Hepatocyte (in vitro differentiated cells): ENCODE measurements around the gene NPTN. TPM values are rescaled to one million over a fixed set of nuclear protein-coding genes. Genes with fewer than 3 reads are reported as not detected.

ENCODE experiments used
- DNase-seq: peaks from one replicate; pipeline ENCODE4 v3.0.0-alpha.2; 2016; ENCODE audit warnings: low spot score
- H2AFZ ChIP-seq: fragments of 200-600 bp; sonication (generic); 2 replicates; pipeline ENCODE4 v1.6.0; 2016; ENCODE audit warnings: antibody characterized with exemption, mild to moderate bottlenecking
- H3K27ac ChIP-seq: fragments of 200-600 bp; sonication (generic); 2 replicates; pipeline ENCODE4 v1.5.1; 2016; ENCODE audit warnings: mild to moderate bottlenecking
- H3K27me3 ChIP-seq: fragments of 200-600 bp; sonication (generic); 2 replicates; pipeline ENCODE4 v1.6.1; 2016
- H3K36me3 ChIP-seq: fragments of 200-600 bp; sonication (generic); replicated peaks from 2 replicates; pipeline ENCODE4 v1.5.1; 2016; ENCODE audit warnings: low read depth; ENCODE audit not compliant: insufficient read depth
- H3K4me1 ChIP-seq: fragments of 200-600 bp; sonication (generic); 2 replicates; pipeline ENCODE4 v1.5.1; 2016; ENCODE audit warnings: mild to moderate bottlenecking, moderate library complexity; ENCODE audit not compliant: insufficient read depth
- H3K4me2 ChIP-seq: fragments of 200-600 bp; sonication (generic); 2 replicates; pipeline ENCODE4 v1.6.0; 2016
- H3K4me3 ChIP-seq: fragments of 200-600 bp; sonication (generic); 2 replicates; pipeline ENCODE4 v1.5.1; 2016; ENCODE audit warnings: mild to moderate bottlenecking
- H3K79me2 ChIP-seq: fragments of 200-600 bp; sonication (generic); 2 replicates; pipeline ENCODE4 v1.6.0; 2017; ENCODE audit warnings: mild to moderate bottlenecking
- H3K9me2 ChIP-seq: fragments of 200-600 bp; sonication (generic); replicated peaks from 2 replicates; pipeline ENCODE4 v1.6.0; 2017; ENCODE audit warnings: mild to moderate bottlenecking; ENCODE audit not compliant: insufficient read depth
- H3K9me3 ChIP-seq: fragments of 200-600 bp; sonication (generic); 2 replicates; pipeline ENCODE4 v1.5.1; 2016; ENCODE audit warnings: low read depth, mild to moderate bottlenecking
- H4K20me1 ChIP-seq: fragments of 200-600 bp; sonication (generic); 2 replicates; pipeline ENCODE4 v1.6.0; 2016; ENCODE audit warnings: mild to moderate bottlenecking; ENCODE audit not compliant: insufficient read depth, poor library complexity, severe bottlenecking
- CTCF ChIP-seq: fragments of 200-600 bp; sonication (generic); IDR thresholded peaks from 2 replicates; pipeline ENCODE4 v1.5.1; 2016; ENCODE audit warnings: antibody characterized with exemption, mild to moderate bottlenecking; ENCODE audit not compliant: poor library complexity
- EZH2 ChIP-seq: fragments of 200-600 bp; sonication (generic); IDR thresholded peaks from 2 replicates; pipeline ENCODE4 v1.6.1; 2016; ENCODE audit warnings: antibody characterized with exemption, mild to moderate bottlenecking, borderline replicate concordance
- EZH2phosphoT487 ChIP-seq: fragments of 200-600 bp; sonication (generic); IDR thresholded peaks from one replicate; pipeline ENCODE4 v1.6.1; 2018; ENCODE audit warnings: antibody characterized with exemption, mild to moderate bottlenecking, low read depth, moderate library complexity; ENCODE audit not compliant: unreplicated experiment, severe bottlenecking
- WGBS: methylation state at CpG from one replicate; pipeline ENCODE4 v1.1.6; 2016; ENCODE audit warnings: low lambda C conversion rate; ENCODE audit errors: missing lambda C conversion rate; 5-methylcytosine and 5-hydroxymethylcytosine counted together
- polyA plus RNA-seq: library from polyadenylated mRNA; unstranded; fragments of >200 nt; fragmentation: Nextera tagmentation; extraction: Ambion mirVana; gene quantifications from 2 replicates; pipeline ENCODE4 v1.2.1, GENCODE V29; 2016
- total RNA-seq: library from RNA; depleted of rRNA; stranded (reverse); fragments of >200 nt; gene quantifications from 2 replicates; pipeline ENCODE4 v1.2.3, GENCODE V29; 2014

NPTN gene
- total and polyA plus RNA-seq, 2 experiments from 2014 or later, result 153 to 234 TPM

- peak overlapping the region; percentile 47 for H2AFZ ChIP-seq
- H3K9me3 ChIP-seq, result no peaks in the 10 kb centered on the region
- TF ChIP-seq EZH2, result no peak
- TF ChIP-seq CTCF, result no peak
- peak overlapping the region; percentile 82 for H3K4me3 ChIP-seq
- H3K36me3 ChIP-seq, result no peaks in the 10 kb centered on the region
- peaks cover 41% of the 10 kb centered on the region for H4K20me1 ChIP-seq
- H3K79me2 ChIP-seq, result peaks cover 58% of the 10 kb centered on the region
- H3K9me2 ChIP-seq, result no peaks in the 10 kb centered on the region
- peak; percentile 57 for DNase-seq
- H3K27me3 ChIP-seq, result no peaks in the 10 kb centered on the region
- 12% methylated on average over 6 of the region's 6 CpGs for WGBS
- peak overlapping the region; percentile 94 for H3K27ac ChIP-seq
- H3K4me2 ChIP-seq, result peak overlapping the region; percentile 79
- peaks cover 39% of the 10 kb centered on the region for H3K4me1 ChIP-seq
Observed at GRCh38 chr15:73631915-73632669, 1.1 kb downstream of the NPTN start.

- no peaks in the 10 kb centered on the region for H3K9me3 ChIP-seq
- DNase-seq, result peak; percentile 13
- H3K4me2 ChIP-seq, result peak overlapping the region; percentile 79
- WGBS, result 40% methylated on average over 4 of the region's 4 CpGs
- peak overlapping the region; percentile 94 for H3K27ac ChIP-seq
- no peaks in the 10 kb centered on the region for H3K27me3 ChIP-seq
- H4K20me1 ChIP-seq, result peaks cover 53% of the 10 kb centered on the region
- H3K4me1 ChIP-seq, result peaks cover 44% of the 10 kb centered on the region
- no peaks in the 10 kb centered on the region for H3K36me3 ChIP-seq
- H2AFZ ChIP-seq, result no peak overlapping the region
- TF ChIP-seq CTCF (no peak), EZH2 (no peak), EZH2phosphoT487 (no peak)
- no peaks in the 10 kb centered on the region for H3K9me2 ChIP-seq
- H3K4me3 ChIP-seq, result peak overlapping the region; percentile 82
- peaks cover 69% of the 10 kb centered on the region for H3K79me2 ChIP-seq
Observed at GRCh38 chr15:73630921-73631362, 2.2 kb downstream of the NPTN start.

GRCh38 chr15:73629798-73630429 is 3.3 kb downstream of the NPTN start:
- Histone ChIP-seq H2AFZ (no peak overlapping the region), H3K4me3 (no peak overlapping the region), H3K79me2 (peaks cover 80% of the 10 kb centered on the region), H3K9me3 (no peaks in the 10 kb centered on the region), H3K9me2 (no peaks in the 10 kb centered on the region), H3K4me2 (peak overlapping the region; percentile 79), H3K4me1 (peaks cover 49% of the 10 kb centered on the region), H4K20me1 (peaks cover 59% of the 10 kb centered on the region), H3K36me3 (no peaks in the 10 kb centered on the region), H3K27me3 (no peaks in the 10 kb centered on the region), H3K27ac (peak overlapping the region; percentile 94)
- WGBS, result 39% methylated on average over 2 of the region's 2 CpGs
- no peak for TF ChIP-seq CTCF
- no peak for TF ChIP-seq EZH2
- no peak for TF ChIP-seq EZH2phosphoT487
- DNase-seq, result no peak
